CD14-positive monocyte (primary cell): ENCODE measurements around the gene RASGEF1B. TPM values are rescaled to one million over a fixed set of nuclear protein-coding genes. Genes with fewer than 3 reads are reported as not detected.

ENCODE experiments used
- DNase-seq, 3 donors: peaks; one replicate each; pipeline ENCODE4 v3.0.0-alpha.2; 2011 to 2022
- H2AFZ ChIP-seq: 2 replicates; pipeline ENCODE4 v1.6.0; 2012; ENCODE audit warnings: mild to moderate bottlenecking, low read depth, low read length, inconsistent platforms; ENCODE audit not compliant: insufficient read depth, poor library complexity, severe bottlenecking
- H3K27ac ChIP-seq, 2 donors: 1 replicate in 1 of 2; 2 replicates in 1 of 2; pipeline ENCODE4 v1.5.1; 2012 to 2013; ENCODE audit warnings: low read length in 2 of 2, control low read depth in 1 of 2, inconsistent platforms in 1 of 2, low read depth in 1 of 2, mild to moderate bottlenecking in 1 of 2
- H3K27me3 ChIP-seq, 2 donors: one replicate each; pipeline versions ENCODE4 v1.6.0 to v1.6.1; 2011 to 2013; ENCODE audit warnings: low read length in 2 of 2; ENCODE audit not compliant: control insufficient read depth in 2 of 2, insufficient read depth in 2 of 2
- H3K36me3 ChIP-seq, 2 donors: replicated peaks in 1 of 2; 1 replicate in 1 of 2; 2 replicates in 1 of 2; pipeline versions ENCODE4 v1.5.1 to v1.6.1; 2012 to 2013; ENCODE audit warnings: low read length in 2 of 2, control low read depth in 1 of 2, inconsistent platforms in 1 of 2, mild to moderate bottlenecking in 1 of 2; ENCODE audit not compliant: insufficient read depth in 2 of 2, control insufficient read depth in 1 of 2
- H3K4me1 ChIP-seq, 2 donors: 1 replicate in 1 of 2; 2 replicates in 1 of 2; pipeline versions ENCODE4 v1.5.1 to v1.6.1; 2012 to 2013; ENCODE audit warnings: low read length in 2 of 2, control low read depth in 1 of 2, inconsistent platforms in 1 of 2, mild to moderate bottlenecking in 1 of 2, moderate library complexity in 1 of 2; ENCODE audit not compliant: insufficient read depth in 2 of 2, control insufficient read depth in 1 of 2
- H3K4me2 ChIP-seq: replicated peaks from 2 replicates; pipeline ENCODE3; 2012; ENCODE audit warnings: low read length, moderate library complexity, mild to moderate bottlenecking; ENCODE audit not compliant: poor library complexity, severe bottlenecking; ENCODE audit errors: extremely low read depth
- H3K4me3 ChIP-seq, 3 experiments: fragments of 200-600 bp in 1 of 3; sonication (generic) in 1 of 3; replicated peaks in 1 of 3; 1 replicate in 2 of 3; 2 replicates in 1 of 3; pipeline ENCODE4 v1.5.1; 2011 to 2013; ENCODE audit warnings: low read length in 3 of 3, mild to moderate bottlenecking in 3 of 3, control low read depth in 2 of 3, low read depth in 2 of 3, inconsistent platforms in 1 of 3, moderate library complexity in 1 of 3
- H3K79me2 ChIP-seq: 2 replicates; pipeline ENCODE4 v1.6.0; 2012; ENCODE audit warnings: mild to moderate bottlenecking, control low read depth, inconsistent platforms, low read length, moderate library complexity; ENCODE audit not compliant: insufficient read depth
- H3K9ac ChIP-seq: 2 replicates; pipeline ENCODE4 v1.6.0; 2017; ENCODE audit warnings: low read length, mild to moderate bottlenecking; ENCODE audit not compliant: insufficient read depth, poor library complexity, severe bottlenecking
- H3K9me3 ChIP-seq, 2 donors: replicated peaks in 1 of 2; 1 replicate in 1 of 2; 2 replicates in 1 of 2; pipeline versions ENCODE4 v1.5.1 to v1.6.1; 2012 to 2013; ENCODE audit warnings: low read length in 2 of 2, control low read depth in 1 of 2; ENCODE audit not compliant: control insufficient read depth in 1 of 2, insufficient read depth in 1 of 2
- H4K20me1 ChIP-seq: 2 replicates; pipeline ENCODE4 v1.6.0; 2012; ENCODE audit warnings: mild to moderate bottlenecking, low read length, control low read depth, moderate library complexity; ENCODE audit not compliant: insufficient read depth
- H3K27ac Mint-ChIP-seq, 7 donors: one replicate each; pipeline ENCODE4 v1.8.0; 2020; ENCODE audit warnings: mild to moderate bottlenecking in 7 of 7, mixed read lengths in 7 of 7, moderate library complexity in 6 of 7, inconsistent platforms in 2 of 7
- H3K27me3 Mint-ChIP-seq, 3 donors: one replicate each; pipeline ENCODE4 v1.8.0; 2021 to 2022; ENCODE audit warnings: low read depth in 3 of 3, mild to moderate bottlenecking in 3 of 3, mixed read lengths in 3 of 3, moderate library complexity in 3 of 3, inconsistent platforms in 1 of 3
- H3K36me3 Mint-ChIP-seq, 2 donors: one replicate each; pipeline ENCODE4 v1.8.0; 2020; ENCODE audit warnings: mixed read lengths in 2 of 2, inconsistent platforms in 1 of 2, mild to moderate bottlenecking in 1 of 2
- H3K4me1 Mint-ChIP-seq: one replicate; pipeline ENCODE4 v1.8.0; 2020; ENCODE audit warnings: mild to moderate bottlenecking, mixed read lengths
- H3K4me3 Mint-ChIP-seq, 2 donors: one replicate each; pipeline ENCODE4 v1.8.0; 2020; ENCODE audit warnings: mild to moderate bottlenecking in 2 of 2, mixed read lengths in 2 of 2, moderate library complexity in 1 of 2
- H3K9me3 Mint-ChIP-seq, 7 donors: one replicate each; pipeline ENCODE4 v1.8.0; 2020 to 2022; ENCODE audit warnings: mixed read lengths in 7 of 7, mild to moderate bottlenecking in 6 of 7, moderate library complexity in 6 of 7, inconsistent platforms in 2 of 7
- CTCF ChIP-seq: fragments of 200-600 bp; IDR thresholded peaks from one replicate; pipeline ENCODE4 v1.8.0; 2022; ENCODE audit warnings: antibody characterized with exemption, mild to moderate bottlenecking
- WGBS: methylation state at CpG from one replicate; pipeline ENCODE4 v1.1.5; 2013; ENCODE audit warnings: missing lambda C conversion rate; ENCODE audit not compliant: insufficient coverage; 5-methylcytosine and 5-hydroxymethylcytosine counted together
- intact Hi-C, 2 donors: fragments of 100-400 bp; cut with micrococcal nuclease; formaldehyde crosslinking; loops; one replicate each; pipeline versions ENCODE4 v1.15.0 to v1.15.1; 2023
- polyA plus RNA-seq, 3 donors: library from polyadenylated mRNA; depleted of rRNA in 1 of 3; unstranded in 2 of 3; stranded (reverse) in 1 of 3; fragments of 300-500 nt in 2 of 3; fragments of >200 nt in 1 of 3; fragmentation: Illumina TruSeq in 2 of 3; gene quantifications; 1 replicate in 2 of 3; 2 replicates in 1 of 3; pipeline ENCODE4 v1.2.3, GENCODE V29; 2012 to 2021

Gene RASGEF1B
- polyA plus RNA-seq, 3 donors = 20.3 to 76.9 (median 36.6) TPM

- Histone ChIP-seq H4K20me1 (no peaks in the 10 kb centered on the region), H3K36me3 (peaks cover 2 to 48% of the 10 kb centered on the region in 2 donors), H3K27ac (no peak overlapping the region), H2AFZ (no peak overlapping the region), H3K4me1 (peaks cover 21 to 26% of the 10 kb centered on the region in 2 donors), H3K27me3 (no peaks in the 10 kb centered on the region), H3K79me2 (no peaks in the 10 kb centered on the region), H3K4me2 (no peak overlapping the region), H3K9ac (no peak overlapping the region), H3K4me3 (no peak overlapping the region), H3K9me3 (no peaks in the 10 kb centered on the region)
- Mint-ChIP-seq H3K36me3 (peaks cover 35 to 44% of the 10 kb centered on the region in 2 donors), H3K27ac (no peak overlapping the region), H3K27me3 (peaks cover 0 to 4% (median 0%) of the 10 kb centered on the region in 3 donors), H3K9me3 (peaks cover 4 to 13% (median 8%) of the 10 kb centered on the region in 7 donors), H3K4me1 (peaks cover 22% of the 10 kb centered on the region), H3K4me3 (no peak overlapping the region)
- WGBS = 90% methylated on average over 2 of the region's 5 CpGs
- intact Hi-C loops = no loop called here
- no peak for DNase-seq
- no peak for TF ChIP-seq CTCF
These were observed 46.6 kb downstream of the RASGEF1B start for GRCh38 chr4:81424816-81425755.

GRCh38 chr4:81424336-81424735, 47.4 kb downstream of the RASGEF1B start:
- WGBS = no CpG with 5 or more reads among the region's 6 CpGs
- no peak overlapping the region for H3K27ac ChIP-seq

More at GRCh38 chr4:81424336-81424735, 47.4 kb downstream of the RASGEF1B start:
- Mint-ChIP-seq H3K4me1 (peaks cover 23% of the 10 kb centered on the region), H3K27me3 (peaks cover 0 to 4% (median 0%) of the 10 kb centered on the region in 3 donors), H3K27ac (peak overlapping the region in 3 of 7 donors; percentile 1 to 43 (median 27)), H3K36me3 (peaks cover 29 to 37% of the 10 kb centered on the region in 2 donors), H3K9me3 (peaks cover 0 to 6% (median 2%) of the 10 kb centered on the region in 7 donors), H3K4me3 (no peak overlapping the region)
- Histone ChIP-seq H3K9me3 (no peaks in the 10 kb centered on the region), H3K36me3 (peaks cover 2 to 41% of the 10 kb centered on the region in 2 donors), H3K9ac (no peak overlapping the region), H2AFZ (no peak overlapping the region), H3K4me3 (no peak overlapping the region), H3K4me2 (no peak overlapping the region), H3K79me2 (no peaks in the 10 kb centered on the region), H3K4me1 (peaks cover 21 to 26% of the 10 kb centered on the region in 2 donors), H3K27me3 (no peaks in the 10 kb centered on the region), H4K20me1 (no peaks in the 10 kb centered on the region)
- no peak for TF ChIP-seq CTCF
- intact Hi-C loops = no loop called here
- DNase-seq = no peak
